HG03460 (cell line): ENCODE measurements around the gene CTBP1.

Experiments used
- ATAC-seq: cut with Tn5 transposase; IDR thresholded peaks from one replicate; pipeline ENCODE4 v1.9.1; 2021; ENCODE audit not compliant: unreplicated experiment

Gene CTBP1

GRCh38 chr4:1164444-1164843 is 84.5 kb downstream of the CTBP1 start:
- ATAC-seq: no peak

- no peak for ATAC-seq
These were observed 84.9 kb downstream of the CTBP1 start for GRCh38 chr4:1164040-1164439.
